ENCODE results near the gene BMPR1B. TPM values are rescaled to one million over a fixed set of nuclear protein-coding genes. Genes with fewer than 3 reads are reported as not detected.

BMPR1B gene
- total and polyA plus RNA-seq, 4 donors = 0.27 to 0.70 (median 0.48) TPM

DNA sequence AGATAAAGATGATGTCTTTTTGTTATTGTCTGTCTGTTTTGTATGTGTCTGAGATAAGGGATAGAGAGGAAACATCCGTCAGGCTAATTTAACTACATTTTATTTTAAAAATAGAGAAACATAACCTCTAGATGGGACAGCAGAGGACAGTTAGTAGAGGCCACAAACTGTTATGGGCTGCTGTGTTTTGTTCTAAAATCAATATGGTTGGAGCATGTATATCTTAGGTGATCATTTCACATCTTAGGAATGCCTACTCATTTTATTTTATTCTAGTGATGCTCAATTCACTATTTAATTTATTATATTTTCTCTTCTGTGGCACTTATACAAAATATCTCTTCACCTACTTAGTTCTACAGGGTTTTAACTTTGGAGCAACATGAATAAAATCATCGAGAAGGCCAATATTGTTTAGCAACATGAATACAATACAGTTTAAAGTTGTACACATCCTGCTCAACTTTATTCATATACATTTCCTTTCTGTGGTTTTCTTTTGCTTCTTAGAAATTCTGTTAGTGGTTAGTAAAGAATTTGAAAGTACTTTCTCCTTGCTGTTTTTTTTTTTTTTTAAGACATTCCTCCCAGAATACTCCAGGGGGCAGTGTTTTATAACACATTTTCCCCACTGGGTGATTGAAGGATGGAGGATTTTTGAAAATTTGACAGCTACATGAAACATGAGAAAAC is 398.1 kb downstream of the BMPR1B start:
- Histone ChIP-seq H3K27ac (ENCODE audit: low read depth in 1 of 2, low read length in 2 of 2) (no peak overlapping the region), H3K27me3 (ENCODE audit: control insufficient read depth in 4 of 4, insufficient read depth in 4 of 4, low read length in 3 of 4) (peaks cover 0 to 3% (median 0%) of the 10 kb centered on the region in 4 donors), H3K4me3 (ENCODE audit: low read depth in 1 of 3, low read length in 3 of 3) (no peak overlapping the region), H3K36me3 (ENCODE audit: control insufficient read depth in 4 of 4, insufficient read depth in 3 of 4, low read depth in 1 of 4, low read length in 3 of 4) (no peaks in the 10 kb centered on the region), H3K4me1 (ENCODE audit: control insufficient read depth in 4 of 4, insufficient read depth in 4 of 4, low read length in 3 of 4) (no peaks in the 10 kb centered on the region), H3K9ac (ENCODE audit: low read depth in 1 of 2, low read length in 2 of 2) (no peak overlapping the region), H3K9me3 (ENCODE audit: control insufficient read depth in 4 of 4, low read length in 3 of 4) (no peaks in the 10 kb centered on the region)
- TF ChIP-seq HNF4A (conservative IDR thresholded peaks at IDR 0.05) (no peak), TAF1 (conservative IDR thresholded peaks at IDR 0.05) (no peak), RXRA (IDR thresholded peaks at IDR 0.05) (no peak), SP1 (IDR thresholded peaks at IDR 0.05) (no peak), FOXA2 (IDR thresholded peaks at IDR 0.05) (no peak), YY1 (IDR thresholded peaks at IDR 0.05) (no peak), HNF4G (IDR thresholded peaks at IDR 0.05) (no peak), FOXA1 (IDR thresholded peaks at IDR 0.05) (no peak), NR2F2 (IDR thresholded peaks at IDR 0.05) (no peak), RAD21 (IDR thresholded peaks at IDR 0.05) (peak; percentile 68 to 73), GABPA (IDR thresholded peaks at IDR 0.05 in 1 of 2, conservative IDR thresholded peaks at IDR 0.05 in 1 of 2) (no peak), EGR1 (IDR thresholded peaks at IDR 0.05; ENCODE audit: low read depth in 2 of 2) (no peak), JUND (IDR thresholded peaks at IDR 0.05) (no peak)
- TF ChIP-seq, protein P1, sequence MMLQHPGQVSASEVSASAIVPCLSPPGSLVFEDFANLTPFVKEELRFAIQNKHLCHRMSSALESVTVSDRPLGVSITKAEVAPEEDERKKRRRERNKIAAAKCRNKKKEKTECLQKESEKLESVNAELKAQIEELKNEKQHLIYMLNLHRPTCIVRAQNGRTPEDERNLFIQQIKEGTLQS (IDR thresholded peaks at IDR 0.05) = no peak
- TF ChIP-seq, protein P2, sequence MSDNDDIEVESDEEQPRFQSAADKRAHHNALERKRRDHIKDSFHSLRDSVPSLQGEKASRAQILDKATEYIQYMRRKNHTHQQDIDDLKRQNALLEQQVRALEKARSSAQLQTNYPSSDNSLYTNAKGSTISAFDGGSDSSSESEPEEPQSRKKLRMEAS (IDR thresholded peaks at IDR 0.05) = no peak
- TF ChIP-seq, protein P3, sequence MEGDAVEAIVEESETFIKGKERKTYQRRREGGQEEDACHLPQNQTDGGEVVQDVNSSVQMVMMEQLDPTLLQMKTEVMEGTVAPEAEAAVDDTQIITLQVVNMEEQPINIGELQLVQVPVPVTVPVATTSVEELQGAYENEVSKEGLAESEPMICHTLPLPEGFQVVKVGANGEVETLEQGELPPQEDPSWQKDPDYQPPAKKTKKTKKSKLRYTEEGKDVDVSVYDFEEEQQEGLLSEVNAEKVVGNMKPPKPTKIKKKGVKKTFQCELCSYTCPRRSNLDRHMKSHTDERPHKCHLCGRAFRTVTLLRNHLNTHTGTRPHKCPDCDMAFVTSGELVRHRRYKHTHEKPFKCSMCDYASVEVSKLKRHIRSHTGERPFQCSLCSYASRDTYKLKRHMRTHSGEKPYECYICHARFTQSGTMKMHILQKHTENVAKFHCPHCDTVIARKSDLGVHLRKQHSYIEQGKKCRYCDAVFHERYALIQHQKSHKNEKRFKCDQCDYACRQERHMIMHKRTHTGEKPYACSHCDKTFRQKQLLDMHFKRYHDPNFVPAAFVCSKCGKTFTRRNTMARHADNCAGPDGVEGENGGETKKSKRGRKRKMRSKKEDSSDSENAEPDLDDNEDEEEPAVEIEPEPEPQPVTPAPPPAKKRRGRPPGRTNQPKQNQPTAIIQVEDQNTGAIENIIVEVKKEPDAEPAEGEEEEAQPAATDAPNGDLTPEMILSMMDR (IDR thresholded peaks at IDR 0.05; ENCODE audit: low read depth, low read length, missing input control) = peak; percentile 50
- TF ChIP-seq, protein P4, sequence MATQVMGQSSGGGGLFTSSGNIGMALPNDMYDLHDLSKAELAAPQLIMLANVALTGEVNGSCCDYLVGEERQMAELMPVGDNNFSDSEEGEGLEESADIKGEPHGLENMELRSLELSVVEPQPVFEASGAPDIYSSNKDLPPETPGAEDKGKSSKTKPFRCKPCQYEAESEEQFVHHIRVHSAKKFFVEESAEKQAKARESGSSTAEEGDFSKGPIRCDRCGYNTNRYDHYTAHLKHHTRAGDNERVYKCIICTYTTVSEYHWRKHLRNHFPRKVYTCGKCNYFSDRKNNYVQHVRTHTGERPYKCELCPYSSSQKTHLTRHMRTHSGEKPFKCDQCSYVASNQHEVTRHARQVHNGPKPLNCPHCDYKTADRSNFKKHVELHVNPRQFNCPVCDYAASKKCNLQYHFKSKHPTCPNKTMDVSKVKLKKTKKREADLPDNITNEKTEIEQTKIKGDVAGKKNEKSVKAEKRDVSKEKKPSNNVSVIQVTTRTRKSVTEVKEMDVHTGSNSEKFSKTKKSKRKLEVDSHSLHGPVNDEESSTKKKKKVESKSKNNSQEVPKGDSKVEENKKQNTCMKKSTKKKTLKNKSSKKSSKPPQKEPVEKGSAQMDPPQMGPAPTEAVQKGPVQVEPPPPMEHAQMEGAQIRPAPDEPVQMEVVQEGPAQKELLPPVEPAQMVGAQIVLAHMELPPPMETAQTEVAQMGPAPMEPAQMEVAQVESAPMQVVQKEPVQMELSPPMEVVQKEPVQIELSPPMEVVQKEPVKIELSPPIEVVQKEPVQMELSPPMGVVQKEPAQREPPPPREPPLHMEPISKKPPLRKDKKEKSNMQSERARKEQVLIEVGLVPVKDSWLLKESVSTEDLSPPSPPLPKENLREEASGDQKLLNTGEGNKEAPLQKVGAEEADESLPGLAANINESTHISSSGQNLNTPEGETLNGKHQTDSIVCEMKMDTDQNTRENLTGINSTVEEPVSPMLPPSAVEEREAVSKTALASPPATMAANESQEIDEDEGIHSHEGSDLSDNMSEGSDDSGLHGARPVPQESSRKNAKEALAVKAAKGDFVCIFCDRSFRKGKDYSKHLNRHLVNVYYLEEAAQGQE (IDR thresholded peaks at IDR 0.05) = no peak
- WGBS = 76% methylated on average over 2 of the region's 2 CpGs
- DNase-seq (ENCODE audit: low spot score) = no peak

DNA sequence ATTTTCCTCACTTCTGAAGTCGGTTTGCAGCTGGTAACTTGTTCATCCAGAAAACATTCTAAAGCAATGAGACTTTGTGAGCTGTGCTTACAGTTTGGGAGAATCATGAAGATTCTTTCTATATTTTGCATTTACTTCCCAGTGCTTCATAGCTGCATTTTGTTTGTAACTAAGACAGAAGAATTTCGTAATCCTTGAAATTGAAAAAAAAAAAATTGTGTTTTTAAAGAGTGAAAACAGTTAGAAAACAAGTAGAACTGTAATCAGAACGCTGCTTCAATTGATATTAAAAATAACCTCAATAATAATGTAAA is 398.7 kb downstream of the BMPR1B start:
- DNase-seq (ENCODE audit: low spot score) = no peak
- TF ChIP-seq, protein P4 (IDR thresholded peaks at IDR 0.05) = no peak
- TF ChIP-seq SP1 (IDR thresholded peaks at IDR 0.05) (no peak), NR2F2 (IDR thresholded peaks at IDR 0.05) (no peak), JUND (IDR thresholded peaks at IDR 0.05) (no peak), FOXA2 (IDR thresholded peaks at IDR 0.05) (no peak), YY1 (IDR thresholded peaks at IDR 0.05) (no peak), HNF4A (conservative IDR thresholded peaks at IDR 0.05) (no peak), FOXA1 (IDR thresholded peaks at IDR 0.05) (no peak), GABPA (IDR thresholded peaks at IDR 0.05 in 1 of 2, conservative IDR thresholded peaks at IDR 0.05 in 1 of 2) (no peak), RAD21 (IDR thresholded peaks at IDR 0.05) (no peak), RXRA (IDR thresholded peaks at IDR 0.05) (no peak), HNF4G (IDR thresholded peaks at IDR 0.05) (no peak)
- TF ChIP-seq, protein P2 (IDR thresholded peaks at IDR 0.05) = no peak
- TF ChIP-seq, protein P1 (IDR thresholded peaks at IDR 0.05) = no peak
- TF ChIP-seq, protein P3 (IDR thresholded peaks at IDR 0.05; ENCODE audit: low read depth, low read length, missing input control) = no peak
- no peaks in the 10 kb centered on the region for H3K9me3 ChIP-seq (ENCODE audit: control insufficient read depth in 4 of 4, low read length in 3 of 4)
- H3K4me3 ChIP-seq (ENCODE audit: low read depth in 1 of 3, low read length in 3 of 3) = no peak overlapping the region
- H3K27me3 ChIP-seq (ENCODE audit: control insufficient read depth in 4 of 4, insufficient read depth in 4 of 4, low read length in 3 of 4) = peaks cover 0 to 6% (median 0%) of the 10 kb centered on the region in 4 donors
- H3K4me1 ChIP-seq (ENCODE audit: control insufficient read depth in 4 of 4, insufficient read depth in 4 of 4, low read length in 3 of 4) = no peaks in the 10 kb centered on the region
- H3K9ac ChIP-seq (ENCODE audit: low read depth in 1 of 2, low read length in 2 of 2) = no peak overlapping the region
- H3K27ac ChIP-seq (ENCODE audit: low read depth in 1 of 2, low read length in 2 of 2) = no peak overlapping the region
- 31% methylated on average over 3 of the region's 3 CpGs for WGBS
- no peaks in the 10 kb centered on the region for H3K36me3 ChIP-seq (ENCODE audit: control insufficient read depth in 4 of 4, insufficient read depth in 3 of 4, low read depth in 1 of 4, low read length in 3 of 4)

All from liver (tissue), 9 donors.